A549 (cell line): ENCODE data around the gene DOLPP1. TPM values are rescaled to one million over a fixed set of nuclear protein-coding genes. Genes with fewer than 3 reads are reported as not detected.

ENCODE experiments used
- ATAC-seq, 2 experiments: fragments of 200-7000 bp in 1 of 2; fragments of >200 bp in 1 of 2; cut with Nextera tagmentation in 1 of 2; cut with Tn5 transposase in 1 of 2; 3 replicates each; pipeline versions ENCODE4 v1.8.0 to v1.9.1; 2018 to 2020; ENCODE audit warnings: mild to moderate bottlenecking in 1 of 2, moderate library complexity in 1 of 2
- CTCF ChIA-PET: fragments of 300-600 bp; sonication (Branson Sonifier 250); formaldehyde crosslinking; extraction: SDS; loops from one replicate; lab custom pipeline; 2021; ENCODE audit warnings: antibody characterized with exemption, inconsistent platforms; lab: Yijun Ruan, JAX
- POLR2A ChIA-PET: fragments of 350-600 bp; formaldehyde crosslinking; extraction: SDS; loops from one replicate; lab custom pipeline; 2021; ENCODE audit warnings: antibody characterized with exemption, inconsistent platforms; lab: Yijun Ruan, JAX
- DNase-seq, 2 experiments: peaks; one replicate each; pipeline versions ENCODE4 v3.0.0 to v3.0.0-alpha.2; 2011 to 2016; ENCODE audit warnings: low read depth in 1 of 2, low spot score in 1 of 2
- FAIRE-seq: peaks from 2 replicates; lab custom pipeline; 2011; peaks lifted over from hg19 to GRCh38; lab: Jason Lieb, UNC
- H3K27ac ChIP-seq, 2 experiments: fragments of >200 bp; sonication (Bioruptor Twin); formaldehyde crosslinking; 3 replicates each; pipeline ENCODE4 v1.5.1; 2016 to 2017
- H3K4me1 ChIP-seq: fragments of >200 bp; sonication (Bioruptor Twin); formaldehyde crosslinking; 3 replicates; pipeline ENCODE4 v1.6.1; 2016
- H3K4me2 ChIP-seq: fragments of >200 bp; sonication (Bioruptor Twin); formaldehyde crosslinking; 3 replicates; pipeline ENCODE4 v1.6.1; 2016
- H3K4me3 ChIP-seq: fragments of >200 bp; sonication (Bioruptor Twin); formaldehyde crosslinking; 3 replicates; pipeline ENCODE4 v1.5.1; 2016
- H3K9me3 ChIP-seq: fragments of >200 bp; sonication (Bioruptor Twin); formaldehyde crosslinking; 3 replicates; pipeline ENCODE4 v1.6.1; 2016
- ATOH8 ChIP-seq: fragments of 250-450 bp; sonication (Bioruptor Pico); IDR thresholded peaks from 2 replicates; pipeline ENCODE4 v1.5.0; 2020; ENCODE audit warnings: low read depth, mild to moderate bottlenecking, moderate library complexity
- BCL3 ChIP-seq: fragments of >200 bp; sonication (Bioruptor Twin); formaldehyde crosslinking; IDR thresholded peaks from 3 replicates; pipeline ENCODE4 v1.6.1; 2016
- CHD2 ChIP-seq: fragments of 150-350 bp; IDR thresholded peaks from 2 replicates; pipeline ENCODE4 v1.6.1; 2014; ENCODE audit warnings: low read length; ENCODE audit not compliant: partially characterized antibody
- E2F6 ChIP-seq: IDR thresholded peaks from 2 replicates; pipeline ENCODE4 v1.6.1; 2012; ENCODE audit warnings: low read depth, borderline replicate concordance
- EHF ChIP-seq: fragments of 250-450 bp; sonication (Bioruptor Pico); IDR thresholded peaks from 2 replicates; pipeline ENCODE4 v1.5.0; 2020; ENCODE audit warnings: mild to moderate bottlenecking
- EHMT2 ChIP-seq: fragments of 200-600 bp; sonication (generic); IDR thresholded peaks from 2 replicates; pipeline ENCODE4 v1.6.1; 2016; ENCODE audit warnings: antibody characterized with exemption, low read depth, mild to moderate bottlenecking, moderate library complexity
- GATA3 ChIP-seq: IDR thresholded peaks from 2 replicates; pipeline ENCODE4 v1.6.1; 2012; ENCODE audit warnings: borderline replicate concordance
- HDAC2 ChIP-seq: fragments of 200-600 bp; sonication (generic); IDR thresholded peaks from 2 replicates; pipeline ENCODE4 v1.6.1; 2016
- HEYL ChIP-seq: fragments of 250-450 bp; sonication (Bioruptor Pico); IDR thresholded peaks from 2 replicates; pipeline ENCODE4 v1.8.0; 2021; ENCODE audit warnings: mild to moderate bottlenecking, moderate library complexity
- HOXB5 ChIP-seq: fragments of 250-450 bp; sonication (Bioruptor Pico); IDR thresholded peaks from 2 replicates; pipeline ENCODE4 v1.5.0; 2020; ENCODE audit warnings: mild to moderate bottlenecking, moderate library complexity
- JUN ChIP-seq, 2 experiments: fragments of >200 bp; sonication (Bioruptor Twin); formaldehyde crosslinking; IDR thresholded peaks; 2 replicates in 1 of 2; 3 replicates in 1 of 2; pipeline ENCODE4 v1.6.1; 2016 to 2017
- JUNB ChIP-seq: fragments of >200 bp; sonication (Bioruptor Twin); formaldehyde crosslinking; IDR thresholded peaks from 2 replicates; pipeline ENCODE4 v1.6.1; 2016
- KDM1A ChIP-seq: fragments of 200-600 bp; sonication (generic); IDR thresholded peaks from 2 replicates; pipeline ENCODE4 v1.6.1; 2016; ENCODE audit warnings: low read depth, mild to moderate bottlenecking
- MYC ChIP-seq: IDR thresholded peaks from 2 replicates; pipeline ENCODE4 v1.6.1; 2012; ENCODE audit warnings: mild to moderate bottlenecking, inconsistent platforms, low read length, improper control_type of control experiment, borderline replicate concordance
- PHF8 ChIP-seq: fragments of 200-600 bp; sonication (generic); IDR thresholded peaks from 2 replicates; pipeline ENCODE4 v1.6.1; 2016; ENCODE audit warnings: low read depth, mild to moderate bottlenecking, antibody characterized with exemption, moderate library complexity, borderline replicate concordance
- POLR2AphosphoS2 ChIP-seq: conservative IDR thresholded peaks from 2 replicates; pipeline ENCODE4 v1.6.1; 2012; ENCODE audit warnings: low read length, improper control_type of control experiment, inconsistent platforms
- RAD21 ChIP-seq, 2 experiments: fragments of >200 bp in 1 of 2; sonication (Bioruptor Twin) in 1 of 2; formaldehyde crosslinking in 1 of 2; IDR thresholded peaks in 1 of 2; conservative IDR thresholded peaks in 1 of 2; 2 replicates in 1 of 2; 3 replicates in 1 of 2; pipeline ENCODE4 v1.6.1; 2012 to 2018; ENCODE audit warnings: inconsistent platforms in 1 of 2
- RFX5 ChIP-seq: fragments of 450-650 bp; IDR thresholded peaks from 2 replicates; pipeline ENCODE4 v1.7.1; 2014; ENCODE audit warnings: antibody characterized with exemption, mild to moderate bottlenecking, moderate library complexity
- SMC3 ChIP-seq: fragments of >200 bp; sonication (Bioruptor Twin); formaldehyde crosslinking; IDR thresholded peaks from 3 replicates; pipeline ENCODE4 v1.6.1; 2018; ENCODE audit warnings: inconsistent platforms
- ZC3H11A ChIP-seq: fragments of 450-650 bp; IDR thresholded peaks from 2 replicates; pipeline ENCODE4 v1.6.1; 2014; ENCODE audit warnings: antibody characterized with exemption, mild to moderate bottlenecking
- WGBS: methylation state at CpG from one replicate; pipeline ENCODE4 v1.1.6; 2017; ENCODE audit errors: missing lambda C conversion rate; 5-methylcytosine and 5-hydroxymethylcytosine counted together
- polyA plus RNA-seq, 4 experiments: library from polyadenylated mRNA; depleted of rRNA in 3 of 4; stranded (reverse); fragments of >200 nt; fragmentation: RNase III in 1 of 4; extraction: RNeasy Plus Mini Kit Qiagen cat#74134 plus additional on column Dnase treatment in 1 of 4; gene quantifications; 2 replicates in 3 of 4; 3 replicates in 1 of 4; pipeline ENCODE4 v1.2.3, GENCODE V29; 2011 to 2017

DOLPP1 gene
- polyA plus RNA-seq, 2 of the 4 experiments (the other 2 are of a cell fraction) = 23.5 to 25.6 TPM

- ATAC-seq (no peak), DNase-seq (no peak), FAIRE-seq (no peak)
- H3K4me2 ChIP-seq = no peak overlapping the region
- CTCF ChIA-PET = interaction anchor here (0.5 to 1.8 kb wide), 6 partner anchors 9 to 716 kb away, joined by 3 to 4 read pairs (median 3); partner anchors contain the start of gene SH3GLB2
- POLR2A ChIA-PET = interaction anchor here (0.9 kb wide), 1 partner anchor 42 kb away, joined by 3 read pairs; the partner anchor contains the start of gene CRAT
- TF ChIP-seq MYC (no peak), EHMT2 (no peak), E2F6 (no peak), BCL3 (no peak), CHD2 (no peak), RFX5 (no peak), POLR2AphosphoS2 (no peak)
- WGBS = 94% methylated on average over 16 of the region's 19 CpGs
- no peak overlapping the region for H3K4me3 ChIP-seq
- no peak overlapping the region for H3K27ac ChIP-seq
- no peaks in the 10 kb centered on the region for H3K4me1 ChIP-seq
- no peaks in the 10 kb centered on the region for H3K9me3 ChIP-seq
Measured at GRCh38 chr9:129068110-129068509, 12.8 kb upstream of the DOLPP1 start.

GRCh38 chr9:129068990-129069861 is 11.7 kb upstream of the DOLPP1 start:
- no peak overlapping the region for H3K27ac ChIP-seq
- CTCF ChIA-PET = interaction anchor here (0.6 to 1.8 kb wide), 4 partner anchors 19 to 62 kb away, joined by 3 to 4 read pairs (median 4); no protein-coding TSS in a partner anchor
- no peak overlapping the region for H3K4me3 ChIP-seq
- no peaks in the 10 kb centered on the region for H3K9me3 ChIP-seq
- DNase-seq = no peak
- WGBS = 88% methylated on average over 24 of the region's 31 CpGs
- H3K4me1 ChIP-seq = no peaks in the 10 kb centered on the region
- TF ChIP-seq JUNB (no peak), ATOH8 (no peak), HDAC2 (no peak), HEYL (CRISPR knock-in tag) (no peak), RAD21 (conservative IDR thresholded peaks at IDR 0.05 in 1 of 2, IDR thresholded peaks at IDR 0.05 in 1 of 2) (no peak), PHF8 (no peak)
- TF ChIP-seq, all 56 proteins: peak for 0
- POLR2A ChIA-PET = no interaction called here
- FAIRE-seq (no peak), ATAC-seq (peak; percentile 12 to 21; a peak in 2 of 6 replicates)
- H3K4me2 ChIP-seq = no peak overlapping the region

GRCh38 chr9:129069862-129070641 is 10.9 kb upstream of the DOLPP1 start:
- Histone ChIP-seq H3K4me3 (no peak overlapping the region), H3K4me2 (no peak overlapping the region), H3K27ac (no peak overlapping the region), H3K9me3 (no peaks in the 10 kb centered on the region), H3K4me1 (no peaks in the 10 kb centered on the region)
- POLR2A ChIA-PET = no interaction called here
- ATAC-seq = peak in 1 of 2 experiments; percentile 24; a peak in 1 of 6 replicates
- CTCF ChIA-PET = interaction anchor here (0.6 to 1.5 kb wide), 5 partner anchors 26 to 541 kb away, joined by 3 to 5 read pairs (median 3); partner anchors contain the start of gene SH3GLB2
- 85% methylated on average over 25 of the region's 26 CpGs for WGBS
- no peak for FAIRE-seq
- TF ChIP-seq JUNB (no peak), RAD21 (conservative IDR thresholded peaks at IDR 0.05 in 1 of 2, IDR thresholded peaks at IDR 0.05 in 1 of 2) (no peak), MYC (no peak), HOXB5 (CRISPR knock-in tag) (no peak), GATA3 (no peak), EHF (CRISPR knock-in tag) (no peak), ZC3H11A (no peak), KDM1A (no peak), E2F6 (no peak), SMC3 (no peak), JUN (IDR thresholded peaks at IDR 0.05) (no peak)
- DNase-seq = no peak
